Fibroblast of lung (primary cell): ENCODE data around the gene PPA1.

Experiments
- CTCF ChIP-seq, 2 donors: IDR thresholded peaks in 1 of 2; conservative IDR thresholded peaks in 1 of 2; 1 replicate in 1 of 2; 2 replicates in 1 of 2; pipeline ENCODE4 v1.5.1; 2011 to 2012; ENCODE audit warnings: low read length in 2 of 2, control low read depth in 1 of 2, inconsistent platforms in 1 of 2, low read depth in 1 of 2, mild to moderate bottlenecking in 1 of 2
- EZH2 ChIP-seq: IDR thresholded peaks from 2 replicates; pipeline ENCODE4 v1.5.1; 2012; ENCODE audit warnings: low read length, control low read depth, mild to moderate bottlenecking; ENCODE audit errors: missing control alignments

DNA sequence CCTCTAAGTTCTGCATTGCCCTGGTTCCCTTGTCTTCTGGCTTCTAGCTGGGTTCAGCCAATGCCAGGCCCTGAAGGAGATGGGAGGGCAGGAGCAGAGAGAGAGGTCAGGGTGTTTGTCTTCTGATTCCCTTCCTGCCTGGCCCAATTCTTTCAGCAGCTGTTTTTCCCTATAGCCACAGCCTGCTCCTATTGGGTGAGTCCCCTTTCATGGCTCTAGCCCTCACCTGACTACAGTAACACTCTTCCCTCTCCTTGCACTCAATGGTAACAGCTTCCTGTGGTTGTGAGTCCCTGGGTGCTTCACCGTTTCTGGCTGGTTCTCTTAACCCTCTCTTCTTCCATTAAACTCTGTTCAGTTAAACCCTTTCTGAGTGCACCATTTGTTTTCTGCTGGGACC is 33.5 kb upstream of the PPA1 start:
- no peak for TF ChIP-seq EZH2
- TF ChIP-seq CTCF (conservative IDR thresholded peaks at IDR 0.05 in 1 of 2, IDR thresholded peaks at IDR 0.05 in 1 of 2; ENCODE audit: low read depth in 1 of 2, low read length in 2 of 2) = no peak
